Activated CD8-positive, alpha-beta T cell treated with anti-CD3 and anti-CD28 coated beads for 36 hours (primary cell): ENCODE data around the gene AFAP1. TPM values are rescaled to one million over a fixed set of nuclear protein-coding genes. Genes with fewer than 3 reads are reported as not detected.

ENCODE experiments used
- ATAC-seq: fragments of 200-7000 bp; cut with Tn5 transposase; one replicate; pipeline ENCODE4 v1.10.0; 2021; ENCODE audit warnings: mild to moderate bottlenecking, moderate library complexity
- CTCF ChIA-PET: fragments of 350-600 bp; sonication (Branson Sonifier 250); formaldehyde crosslinking; loops from one replicate; lab custom pipeline; 2021; ENCODE audit warnings: antibody characterized with exemption; lab: Charles Lee
- POLR2A ChIA-PET: fragments of 350-600 bp; sonication (Branson Sonifier 250); formaldehyde crosslinking; loops from one replicate; lab custom pipeline; 2021; ENCODE audit warnings: antibody characterized with exemption; lab: Charles Lee
- DNase-seq: peaks from one replicate; pipeline ENCODE4 v3.0.0-alpha.2; 2020
- H3K27ac Mint-ChIP-seq: one replicate; pipeline ENCODE4 v1.8.0; 2021; ENCODE audit warnings: mild to moderate bottlenecking, mixed read lengths
- H3K27me3 Mint-ChIP-seq: one replicate; pipeline ENCODE4 v1.8.0; 2021; ENCODE audit warnings: mixed read lengths
- H3K36me3 Mint-ChIP-seq: one replicate; pipeline ENCODE4 v1.8.0; 2021; ENCODE audit warnings: low read depth, mixed read lengths
- H3K4me1 Mint-ChIP-seq: one replicate; pipeline ENCODE4 v1.8.0; 2021; ENCODE audit warnings: low read depth, mixed read lengths
- H3K4me3 Mint-ChIP-seq: one replicate; pipeline ENCODE4 v1.8.0; 2021; ENCODE audit warnings: mild to moderate bottlenecking, moderate library complexity, mixed read lengths
- H3K9me3 Mint-ChIP-seq: one replicate; pipeline ENCODE4 v1.8.0; 2021; ENCODE audit warnings: mixed read lengths
- CTCF ChIP-seq: fragments of 200-600 bp; IDR thresholded peaks from one replicate; pipeline ENCODE4 v1.8.0; 2022; ENCODE audit warnings: antibody characterized with exemption, mild to moderate bottlenecking
- intact Hi-C: fragments of 100-400 bp; cut with micrococcal nuclease; formaldehyde crosslinking; loops from one replicate; pipeline ENCODE4 v1.10.0; 2022
- total RNA-seq, 2 experiments: library from RNA; stranded (reverse); gene quantifications; one replicate each; pipeline ENCODE4 v1.2.3, GENCODE V29; 2021

AFAP1 gene
- total RNA-seq, 2 experiments from 2014 or later: 25.5 to 26.5 TPM

- intact Hi-C loops: loop anchor here (5.0 kb wide), 1 partner anchor 106 kb away; no protein-coding TSS in a partner anchor
- no peaks in the 10 kb centered on the region for H3K36me3 Mint-ChIP-seq
- ATAC-seq (no peak), DNase-seq (no peak)
- no peak for TF ChIP-seq CTCF
- H3K9me3 Mint-ChIP-seq: no peaks in the 10 kb centered on the region
- H3K4me1 Mint-ChIP-seq: peaks cover 72% of the 10 kb centered on the region
- ChIA-PET CTCF (interaction anchor here (1.7 kb wide), 1 partner anchor 119 kb away, joined by 4 read pairs; no protein-coding TSS in a partner anchor), POLR2A (interaction anchor here (0.5 to 2.2 kb wide), 5 partner anchors 7 to 453 kb away, joined by 3 to 8 read pairs (median 3); partner anchors contain the start of gene AFAP1)
- peak overlapping the region; percentile 7 for H3K4me3 Mint-ChIP-seq
- H3K27me3 Mint-ChIP-seq: peaks cover 15% of the 10 kb centered on the region
- H3K27ac Mint-ChIP-seq: peak overlapping the region; percentile 70
These were observed 23.2 kb upstream of the AFAP1 start for GRCh38 chr4:7962609-7963508.

GRCh38 chr4:7960790-7961655 is 21.4 kb upstream of the AFAP1 start:
- POLR2A ChIA-PET: interaction anchor here (0.7 to 2.2 kb wide), 3 partner anchors 9 to 21 kb away, joined by 3 to 8 read pairs (median 5); partner anchors contain the start of gene AFAP1
- DNase-seq (peak; percentile 97), ATAC-seq (peak; percentile 72)
- TF ChIP-seq CTCF: no peak
- intact Hi-C loops: loop anchor here (5.0 kb wide), 1 partner anchor 104 kb away; no protein-coding TSS in a partner anchor
- Mint-ChIP-seq H3K4me1 (peaks cover 61% of the 10 kb centered on the region), H3K27ac (peak overlapping the region; percentile 96), H3K4me3 (peak overlapping the region; percentile 48), H3K36me3 (no peaks in the 10 kb centered on the region), H3K9me3 (no peaks in the 10 kb centered on the region), H3K27me3 (peaks cover 19% of the 10 kb centered on the region)
- CTCF ChIA-PET: interaction anchor here (1.6 to 1.7 kb wide), 2 partner anchors 13 to 117 kb away, joined by 4 read pairs; no protein-coding TSS in a partner anchor

- POLR2A ChIA-PET: interaction anchor here (0.7 to 2.2 kb wide), 5 partner anchors 10 to 51 kb away, joined by 3 to 7 read pairs (median 4); partner anchors contain the start of gene AFAP1
- H3K9me3 Mint-ChIP-seq: no peaks in the 10 kb centered on the region
These were observed 20.5 kb upstream of the AFAP1 start for GRCh38 chr4:7960017-7960789.

More at GRCh38 chr4:7960017-7960789, 20.5 kb upstream of the AFAP1 start:
- H3K36me3 Mint-ChIP-seq: no peaks in the 10 kb centered on the region
- no peak for TF ChIP-seq CTCF
- CTCF ChIA-PET: interaction anchor here (1.0 to 1.6 kb wide), 4 partner anchors 12 to 22 kb away, joined by 4 to 5 read pairs (median 4); partner anchors contain the start of gene AFAP1
- peak overlapping the region; percentile 96 for H3K27ac Mint-ChIP-seq
- ATAC-seq: peak; percentile 61
- peak overlapping the region; percentile 48 for H3K4me3 Mint-ChIP-seq
- intact Hi-C loops: loop anchor here (5.0 kb wide), 1 partner anchor 103 kb away; no protein-coding TSS in a partner anchor
- H3K27me3 Mint-ChIP-seq: peaks cover 19% of the 10 kb centered on the region
- peaks cover 54% of the 10 kb centered on the region for H3K4me1 Mint-ChIP-seq
- DNase-seq: peak; percentile 63
